Body of pancreas (tissue), 4 donors: ENCODE results near the gene CFAP52. TPM values are rescaled to one million over a fixed set of nuclear protein-coding genes. Genes with fewer than 3 reads are reported as not detected.

ENCODE experiments used
- ATAC-seq: fragments of 150-250 bp; one replicate; pipeline ENCODE4 v1.9.1; 2016
- DNase-seq, 4 donors: peaks; one replicate each; pipeline ENCODE4 v3.0.0-alpha.2; 2019
- H3K27ac ChIP-seq, 4 donors: fragments of 200-600 bp; sonication (generic); 1 replicate in 3 of 4; 2 replicates in 1 of 4; pipeline versions ENCODE4 v1.5.1 to v1.6.1; 2016 to 2019; ENCODE audit warnings: mild to moderate bottlenecking in 1 of 4, mixed read lengths in 1 of 4, moderate library complexity in 1 of 4
- H3K27me3 ChIP-seq, 2 donors: fragments of 200-600 bp; sonication (generic); one replicate each; pipeline ENCODE4 v1.6.0; 2016; ENCODE audit warnings: mild to moderate bottlenecking in 1 of 2
- H3K36me3 ChIP-seq, 2 donors: fragments of 200-600 bp; sonication (generic); replicated peaks in 1 of 2; 2 replicates each; pipeline ENCODE4 v1.5.1; 2016; ENCODE audit warnings: low read depth in 2 of 2; ENCODE audit not compliant: insufficient read depth in 1 of 2
- H3K4me1 ChIP-seq: fragments of 200-600 bp; sonication (generic); one replicate; pipeline ENCODE4 v1.6.0; 2016
- H3K4me3 ChIP-seq, 2 donors: fragments of 200-600 bp; sonication (generic); 1 replicate in 1 of 2; 2 replicates in 1 of 2; pipeline ENCODE4 v1.5.1; 2016 to 2019
- H3K9me3 ChIP-seq, 3 donors: fragments of 200-600 bp; sonication (generic); 1 replicate in 2 of 3; 2 replicates in 1 of 3; pipeline ENCODE4 v1.5.1; 2016
- POLR2A ChIP-seq, 3 donors: fragments of 450-650 bp; IDR thresholded peaks; one replicate each; pipeline ENCODE4 v1.6.1; 2016; ENCODE audit warnings: antibody characterized with exemption in 3 of 3, mild to moderate bottlenecking in 2 of 3
- WGBS, 2 donors: methylation state at CpG; one replicate each; pipeline ENCODE4 v1.1.5; 2017; 5-methylcytosine and 5-hydroxymethylcytosine counted together
- intact Hi-C: fragments of 100-400 bp; cut with DNase I; formaldehyde crosslinking; loops from one replicate; pipeline ENCODE4 v1.15.1; 2023
- total RNA-seq, 2 donors: library from RNA; depleted of rRNA; stranded (reverse); fragments of >200 nt; gene quantifications; one replicate each; pipeline ENCODE4 v1.1.0, GENCODE V29; 2016
- TF ChIP-seq, protein P1 (sequence below), 7 experiments: fragments of 450-650 bp in 4 of 7; fragments of 200-600 bp in 3 of 7; sonication (generic) in 3 of 7; IDR thresholded peaks; one replicate each; pipeline ENCODE4 v1.5.1; 2016 to 2019; ENCODE audit warnings: antibody characterized with exemption in 7 of 7

The CFAP52 gene
- total RNA-seq, 2 donors from 2014 or later, result not detected

DNA sequence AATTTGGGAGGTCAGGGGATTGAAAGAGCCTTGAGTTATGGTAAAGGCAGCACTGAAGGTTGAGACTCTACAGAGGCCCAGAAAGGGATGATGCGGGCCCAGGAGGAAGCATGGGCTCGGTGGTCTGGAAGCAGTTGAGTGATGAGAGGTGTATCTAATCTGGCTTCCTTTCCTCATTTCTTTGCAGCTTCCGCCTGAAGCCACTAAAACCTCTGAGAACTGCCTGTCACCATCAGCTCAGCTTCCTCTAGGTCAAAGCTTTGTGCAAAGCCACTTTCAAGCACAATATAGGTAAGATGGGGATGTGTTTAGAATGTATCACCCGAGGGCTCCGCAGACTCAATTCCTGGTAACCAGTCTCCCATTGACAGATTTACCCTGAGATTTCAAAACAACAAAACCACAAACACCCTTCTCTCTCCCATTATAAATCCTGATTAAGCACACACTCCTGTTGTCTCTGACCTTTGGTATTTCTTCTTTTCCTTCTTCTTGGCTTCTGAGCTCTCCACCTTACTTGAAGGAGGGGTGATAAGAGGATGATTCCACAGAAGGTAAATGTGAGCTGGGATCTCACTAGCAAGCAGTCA lies 90.1 kb downstream of the CFAP52 start:
- 90% methylated on average over 5 of the region's 5 CpGs for WGBS, 2 donors
- intact Hi-C loops, result no loop called here
- no peaks in the 10 kb centered on the region for H3K27me3 ChIP-seq

DNA sequence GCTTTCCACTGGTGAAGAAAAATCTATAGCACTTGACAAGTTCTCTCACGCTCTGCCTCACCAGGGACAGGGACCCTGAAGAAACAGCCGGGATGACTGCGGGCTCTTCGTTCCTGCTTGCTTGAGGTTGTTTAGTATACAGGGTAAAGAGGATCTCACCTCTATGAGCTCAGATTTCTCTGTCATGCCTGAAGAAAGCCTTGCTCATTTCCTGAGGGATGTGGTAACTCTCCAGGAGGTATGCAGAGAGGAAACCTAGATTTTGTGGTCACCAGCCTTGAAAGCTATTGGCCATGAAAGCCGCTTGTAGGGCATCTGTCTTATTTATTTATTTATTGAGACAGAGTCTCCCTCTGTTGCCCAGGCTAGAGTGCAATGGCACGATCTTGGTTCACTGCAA lies 92.1 kb downstream of the CFAP52 start:
- no peak for ATAC-seq
- intact Hi-C loops, result no loop called here

More for the DNA sequence above, 90.1 kb downstream of the CFAP52 start:
- Histone ChIP-seq H3K4me1 (no peaks in the 10 kb centered on the region), H3K27ac (no peak overlapping the region), H3K9me3 (no peaks in the 10 kb centered on the region), H3K4me3 (no peak overlapping the region), H3K36me3 (no peaks in the 10 kb centered on the region)
- ATAC-seq (no peak), DNase-seq (no peak)
- TF ChIP-seq POLR2A (IDR thresholded peaks at IDR 0.05), result no peak
- TF ChIP-seq, protein P1, sequence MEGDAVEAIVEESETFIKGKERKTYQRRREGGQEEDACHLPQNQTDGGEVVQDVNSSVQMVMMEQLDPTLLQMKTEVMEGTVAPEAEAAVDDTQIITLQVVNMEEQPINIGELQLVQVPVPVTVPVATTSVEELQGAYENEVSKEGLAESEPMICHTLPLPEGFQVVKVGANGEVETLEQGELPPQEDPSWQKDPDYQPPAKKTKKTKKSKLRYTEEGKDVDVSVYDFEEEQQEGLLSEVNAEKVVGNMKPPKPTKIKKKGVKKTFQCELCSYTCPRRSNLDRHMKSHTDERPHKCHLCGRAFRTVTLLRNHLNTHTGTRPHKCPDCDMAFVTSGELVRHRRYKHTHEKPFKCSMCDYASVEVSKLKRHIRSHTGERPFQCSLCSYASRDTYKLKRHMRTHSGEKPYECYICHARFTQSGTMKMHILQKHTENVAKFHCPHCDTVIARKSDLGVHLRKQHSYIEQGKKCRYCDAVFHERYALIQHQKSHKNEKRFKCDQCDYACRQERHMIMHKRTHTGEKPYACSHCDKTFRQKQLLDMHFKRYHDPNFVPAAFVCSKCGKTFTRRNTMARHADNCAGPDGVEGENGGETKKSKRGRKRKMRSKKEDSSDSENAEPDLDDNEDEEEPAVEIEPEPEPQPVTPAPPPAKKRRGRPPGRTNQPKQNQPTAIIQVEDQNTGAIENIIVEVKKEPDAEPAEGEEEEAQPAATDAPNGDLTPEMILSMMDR (IDR thresholded peaks at IDR 0.05), result no peak

DNA sequence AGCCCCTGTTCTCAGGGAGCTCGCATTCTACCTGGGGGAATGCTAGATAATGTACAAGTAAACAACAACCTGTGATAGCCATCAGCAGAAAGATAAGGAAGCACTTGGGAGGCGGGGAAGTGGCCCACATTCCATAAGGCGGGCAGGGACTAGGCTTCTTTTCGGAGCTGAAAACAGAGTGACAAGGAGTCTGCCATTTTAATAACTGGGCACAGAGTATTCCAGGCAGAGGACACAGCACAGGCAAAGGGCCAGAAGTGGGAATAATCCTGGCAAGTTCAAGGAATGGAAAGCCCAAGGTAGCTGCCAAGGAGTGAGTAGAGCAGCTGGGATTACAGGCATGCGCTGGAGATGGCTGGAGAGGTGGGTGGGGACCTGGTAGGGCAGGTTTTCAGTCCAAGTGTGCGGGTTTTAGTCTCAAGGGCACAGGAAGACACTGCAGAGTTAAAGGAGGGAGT lies 93.1 kb downstream of the CFAP52 start:
- Histone ChIP-seq H3K36me3 (no peaks in the 10 kb centered on the region), H3K27me3 (no peaks in the 10 kb centered on the region), H3K9me3 (no peaks in the 10 kb centered on the region), H3K27ac (no peak overlapping the region), H3K4me1 (no peaks in the 10 kb centered on the region), H3K4me3 (no peak overlapping the region)
- ATAC-seq (no peak), DNase-seq (no peak)
- 65 to 76% methylated on average over 6 of the region's 6 CpGs for WGBS, 2 donors
- TF ChIP-seq POLR2A (IDR thresholded peaks at IDR 0.05), result no peak
- TF ChIP-seq, protein P1 (IDR thresholded peaks at IDR 0.05), result no peak
- intact Hi-C loops, result no loop called here

More for the DNA sequence above, 92.1 kb downstream of the CFAP52 start:
- no peak overlapping the region for H3K4me3 ChIP-seq
- no peak overlapping the region for H3K27ac ChIP-seq
- 77 to 96% methylated on average over 6 of the region's 6 CpGs for WGBS, 2 donors
- no peaks in the 10 kb centered on the region for H3K27me3 ChIP-seq
- H3K36me3 ChIP-seq, result no peaks in the 10 kb centered on the region
- no peak for DNase-seq
- H3K9me3 ChIP-seq, result no peaks in the 10 kb centered on the region
- no peaks in the 10 kb centered on the region for H3K4me1 ChIP-seq
- TF ChIP-seq POLR2A (IDR thresholded peaks at IDR 0.05), result no peak
- TF ChIP-seq, protein P1 (IDR thresholded peaks at IDR 0.05), result no peak

DNA sequence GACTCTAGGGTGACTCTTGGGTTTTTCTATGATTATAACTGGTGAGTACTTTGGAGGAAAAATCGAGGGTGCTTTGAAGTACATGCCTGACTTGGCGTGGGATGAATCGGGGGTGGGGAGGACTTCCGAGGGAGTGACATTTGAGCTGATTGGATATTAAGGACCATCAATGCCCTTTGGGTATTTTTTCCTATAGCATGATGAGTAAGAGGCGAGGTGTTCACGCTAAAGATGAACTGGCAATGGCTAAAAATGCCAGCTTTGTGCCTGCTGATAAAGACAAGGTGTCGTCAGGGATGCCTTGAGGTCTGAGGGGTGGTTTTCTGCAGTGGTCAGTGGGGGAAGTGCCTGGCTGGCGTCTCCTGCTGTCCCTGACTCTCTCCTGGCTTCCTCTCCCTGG lies 94.2 kb downstream of the CFAP52 start:
- no peak overlapping the region for H3K27ac ChIP-seq
- no peaks in the 10 kb centered on the region for H3K4me1 ChIP-seq
- ATAC-seq, result no peak
- no peaks in the 10 kb centered on the region for H3K36me3 ChIP-seq
- intact Hi-C loops, result no loop called here
- TF ChIP-seq, protein P1 (IDR thresholded peaks at IDR 0.05), result no peak
- no peak for TF ChIP-seq POLR2A (IDR thresholded peaks at IDR 0.05)
- 83 to 88% methylated on average over 8 of the region's 8 CpGs for WGBS, 2 donors
- no peak overlapping the region for H3K4me3 ChIP-seq
- no peak for DNase-seq
- H3K9me3 ChIP-seq, result no peaks in the 10 kb centered on the region
- no peaks in the 10 kb centered on the region for H3K27me3 ChIP-seq

DNA sequence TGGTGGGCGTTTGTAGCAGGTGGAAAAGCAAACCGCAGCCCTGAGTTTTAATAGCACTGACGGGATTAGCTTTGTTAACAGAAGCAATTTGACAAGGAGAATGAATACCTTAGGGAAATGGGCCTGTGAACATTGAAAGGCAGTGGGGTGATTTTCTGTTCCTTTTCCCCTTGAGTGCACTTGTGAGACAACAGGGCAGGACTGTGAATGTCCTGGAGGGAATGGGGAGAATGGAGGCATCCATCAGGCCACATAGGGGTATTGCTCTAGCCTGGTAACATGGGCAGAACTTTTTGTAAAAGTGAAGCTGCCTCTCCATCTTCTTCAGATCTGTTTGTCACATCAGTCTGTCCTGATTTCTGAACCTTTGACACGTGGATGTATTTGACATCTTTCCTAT lies 95.1 kb downstream of the CFAP52 start:
- Histone ChIP-seq H3K27ac (no peak overlapping the region), H3K4me3 (no peak overlapping the region), H3K4me1 (no peaks in the 10 kb centered on the region), H3K9me3 (no peaks in the 10 kb centered on the region), H3K36me3 (no peaks in the 10 kb centered on the region), H3K27me3 (no peaks in the 10 kb centered on the region)
- ATAC-seq, result no peak
- intact Hi-C loops, result no loop called here
- no peak for TF ChIP-seq POLR2A (IDR thresholded peaks at IDR 0.05)
- TF ChIP-seq, protein P1 (IDR thresholded peaks at IDR 0.05), result no peak
- 70 to 78% methylated on average over 4 of the region's 4 CpGs for WGBS, 2 donors
- no peak for DNase-seq
